ENCODE data around the gene ST8SIA6. TPM values are rescaled to one million over a fixed set of nuclear protein-coding genes. Genes with fewer than 3 reads are reported as not detected.

ST8SIA6 gene
- polyA plus RNA-seq, 3 donors from 2014 or later, result 2.1 to 19.0 (median 16.4) TPM

Other genes with a start within 250 kb of the ST8SIA6 start
- 100 to 1,000 TPM in 2 of 3 donors, 10 to 100 TPM in 1; 61.5 to 183 (median 142) TPM for gene VIM, start 226.4 kb downstream of the ST8SIA6 start, polyA plus RNA-seq
- gene HACD1, start 162.8 kb upstream of the ST8SIA6 start, polyA plus RNA-seq, result 1 to 10 TPM in 2 of 3 donors, under 1 TPM in 1; 0.47 to 5.3 (median 1.9) TPM
- gene STAM, start 189.6 kb upstream of the ST8SIA6 start, polyA plus RNA-seq, result 1 to 10 TPM; 7.3 to 10.0 (median 7.9) TPM

All from immature natural killer cell (primary cell).